Pancreas (tissue), 10 donors: ENCODE results near the gene XK. TPM values are rescaled to one million over a fixed set of nuclear protein-coding genes. Genes with fewer than 3 reads are reported as not detected.

Experiments used
- ATAC-seq, 4 donors: fragments of 200-7000 bp; cut with Tn5 transposase; one replicate each; pipeline versions ENCODE4 v1.8.0 to v1.9.1; 2020; ENCODE audit warnings: mild to moderate bottlenecking in 4 of 4, moderate library complexity in 4 of 4
- DNase-seq, 6 donors: peaks; one replicate each; pipeline ENCODE4 v3.0.0-alpha.2; 2020
- FAIRE-seq: peaks from 2 replicates; lab custom pipeline; 2012; peaks lifted over from hg19 to GRCh38; lab: Jason Lieb, UNC
- H3K27ac ChIP-seq, 4 donors: fragments of 200-600 bp; sonication (generic); 1 replicate in 3 of 4; 2 replicates in 1 of 4; pipeline versions ENCODE4 v1.5.0 to v1.8.0; 2020
- H3K27me3 ChIP-seq, 4 donors: fragments of 200-600 bp; one replicate each; pipeline ENCODE4 v1.8.0; 2021
- H3K36me3 ChIP-seq, 3 donors: fragments of 200-600 bp; sonication (generic) in 1 of 3; one replicate each; pipeline versions ENCODE4 v1.5.0 to v1.8.0; 2020 to 2021
- H3K4me1 ChIP-seq, 3 donors: fragments of 200-600 bp; one replicate each; pipeline ENCODE4 v1.8.0; 2021
- H3K4me3 ChIP-seq, 4 donors: fragments of 200-600 bp; sonication (generic) in 2 of 4; one replicate each; pipeline versions ENCODE4 v1.5.0 to v1.8.0; 2020 to 2021
- H3K9me3 ChIP-seq, 4 donors: fragments of 200-600 bp; one replicate each; pipeline ENCODE4 v1.8.0; 2021
- WGBS, 2 donors: extraction: QIAGEN DNeasy Blood & Tissue Kit; methylation state at CpG; one replicate each; pipeline ENCODE4 v1.1.7; 2013; 5-methylcytosine and 5-hydroxymethylcytosine counted together
- intact Hi-C, 3 donors: fragments of 100-400 bp; cut with DNase I; formaldehyde crosslinking; loops; one replicate each; pipeline versions ENCODE4 v1.11.1 to v1.14.2; 2022
- polyA plus RNA-seq, 2 donors: library from polyadenylated mRNA; stranded (reverse); fragments of 200-250 nt; gene quantifications; one replicate each; pipeline ENCODE4 v1.2.3, GENCODE V29; 2013
- total RNA-seq, 6 donors: library from RNA; stranded (reverse); fragmentation: NEBNext Ultra II Directional in 4 of 6; extraction: Animal tissue kit (Norgen Biotek cat#: 25700) in 4 of 6; gene quantifications; one replicate each; pipeline versions ENCODE4 v1.2.1 to v1.2.4, GENCODE V29; 2021 to 2023
- TF ChIP-seq, protein P1 (sequence below), 4 donors: fragments of 200-600 bp; sonication (generic) in 3 of 4; IDR thresholded peaks; one replicate each; pipeline versions ENCODE4 v1.5.0 to v1.8.0; 2021; ENCODE audit warnings: antibody characterized with exemption in 4 of 4
- donor health status: healthy with polysubstance abuse.
- donor health status: DM: no; HTN: no; CAD: no; lungs with moderate emphysema.
- donor health status: DM: no; HTN: no; CAD: no.
- donor health status: control.
- donor health status: control.
- donor health status: Bipolar disorder and iron deficiency.
- donor health status: DM: yes; HTN: yes; CAD: no.
- donor health status: DM: no; HTN: no; CAD: no.
- donor health status: DM: no; HTN: no; CAD: no.
- donor health status: DM: yes; HTN: yes; CAD: no.

XK gene
- total and polyA plus RNA-seq, 8 donors = 1.2 to 5.4 (median 3.9) TPM

DNA sequence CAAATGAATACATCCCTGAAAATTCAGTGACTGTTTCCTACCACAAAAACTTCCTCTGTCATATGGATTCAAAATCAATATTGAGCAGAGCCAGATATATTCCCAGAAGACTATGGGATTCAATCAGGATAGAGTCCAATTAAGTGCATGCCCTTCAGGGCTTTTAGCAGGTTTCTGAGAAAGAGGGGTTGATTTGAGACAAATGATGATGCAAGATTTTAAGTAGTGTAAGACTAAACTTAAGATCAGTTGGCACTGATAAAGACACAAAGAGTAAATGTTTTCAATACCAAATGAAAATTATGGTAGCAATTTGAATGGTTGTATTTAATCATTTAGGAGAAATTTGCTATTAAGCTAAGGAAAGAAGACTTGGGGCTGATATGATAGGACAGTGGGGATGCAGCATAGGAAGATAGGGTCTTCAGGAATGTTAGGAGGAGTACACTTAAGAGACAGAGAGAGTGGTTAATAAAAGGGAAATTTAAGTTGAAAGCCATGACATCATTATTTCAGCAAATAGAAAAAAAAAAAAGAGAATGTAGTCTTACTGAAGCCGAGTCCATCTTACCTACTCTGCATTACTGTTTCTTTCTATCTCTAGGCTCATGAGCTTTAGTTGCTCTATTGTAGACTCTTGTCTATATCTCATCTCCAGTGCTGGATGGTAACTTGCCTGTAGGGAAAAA, 32.0 kb upstream of the XK start:
- TF ChIP-seq, protein P1, sequence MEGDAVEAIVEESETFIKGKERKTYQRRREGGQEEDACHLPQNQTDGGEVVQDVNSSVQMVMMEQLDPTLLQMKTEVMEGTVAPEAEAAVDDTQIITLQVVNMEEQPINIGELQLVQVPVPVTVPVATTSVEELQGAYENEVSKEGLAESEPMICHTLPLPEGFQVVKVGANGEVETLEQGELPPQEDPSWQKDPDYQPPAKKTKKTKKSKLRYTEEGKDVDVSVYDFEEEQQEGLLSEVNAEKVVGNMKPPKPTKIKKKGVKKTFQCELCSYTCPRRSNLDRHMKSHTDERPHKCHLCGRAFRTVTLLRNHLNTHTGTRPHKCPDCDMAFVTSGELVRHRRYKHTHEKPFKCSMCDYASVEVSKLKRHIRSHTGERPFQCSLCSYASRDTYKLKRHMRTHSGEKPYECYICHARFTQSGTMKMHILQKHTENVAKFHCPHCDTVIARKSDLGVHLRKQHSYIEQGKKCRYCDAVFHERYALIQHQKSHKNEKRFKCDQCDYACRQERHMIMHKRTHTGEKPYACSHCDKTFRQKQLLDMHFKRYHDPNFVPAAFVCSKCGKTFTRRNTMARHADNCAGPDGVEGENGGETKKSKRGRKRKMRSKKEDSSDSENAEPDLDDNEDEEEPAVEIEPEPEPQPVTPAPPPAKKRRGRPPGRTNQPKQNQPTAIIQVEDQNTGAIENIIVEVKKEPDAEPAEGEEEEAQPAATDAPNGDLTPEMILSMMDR (IDR thresholded peaks at IDR 0.05) = no peak
- H3K9me3 ChIP-seq = no peaks in the 10 kb centered on the region
- no peak for DNase-seq
- H3K36me3 ChIP-seq = no peaks in the 10 kb centered on the region
- intact Hi-C loops = no loop called here
- no peak overlapping the region for H3K4me3 ChIP-seq
- no peak overlapping the region for H3K27ac ChIP-seq
- no peaks in the 10 kb centered on the region for H3K27me3 ChIP-seq
- ATAC-seq = no peak
- WGBS, 2 donors = 67 to 84% methylated on average over 1 of the region's 1 CpG
- FAIRE-seq = no peak
- no peaks in the 10 kb centered on the region for H3K4me1 ChIP-seq

DNA sequence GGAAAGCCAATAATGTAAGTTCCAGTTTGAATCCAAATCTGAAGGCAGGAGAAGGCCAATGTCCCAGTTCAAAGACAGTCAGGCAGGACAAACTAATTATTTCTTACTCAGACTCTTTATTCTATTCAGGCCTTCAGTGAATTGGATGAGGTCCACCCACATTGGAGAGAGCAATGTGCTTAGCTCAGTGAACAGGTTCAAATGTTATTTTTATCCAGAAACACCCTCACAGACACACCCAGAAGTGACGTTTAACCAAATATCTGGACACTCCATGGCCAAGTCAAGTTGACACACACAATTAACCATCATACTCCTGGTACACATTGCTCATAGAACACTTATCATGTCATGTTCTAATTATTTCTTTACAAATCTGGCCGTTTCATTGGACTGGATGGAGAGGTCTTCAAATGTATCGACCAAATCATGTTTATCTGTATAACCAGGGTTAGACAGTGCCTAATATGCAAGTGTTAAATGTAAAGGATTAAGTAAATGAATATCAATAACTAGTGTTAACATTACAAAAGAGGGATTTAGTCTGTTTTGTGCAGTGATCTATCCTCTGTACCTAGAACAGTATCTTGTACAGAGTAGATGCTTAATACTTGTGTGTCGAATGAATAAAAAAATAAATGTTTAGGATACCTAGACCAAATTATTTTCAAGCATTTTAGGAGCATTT, 27.1 kb upstream of the XK start:
- FAIRE-seq = peak; percentile 37
- TF ChIP-seq, protein P1 (IDR thresholded peaks at IDR 0.05) = no peak
- H3K27ac ChIP-seq = no peak overlapping the region
- no peaks in the 10 kb centered on the region for H3K36me3 ChIP-seq
- no peaks in the 10 kb centered on the region for H3K4me1 ChIP-seq
- no peak overlapping the region for H3K4me3 ChIP-seq
- intact Hi-C loops = no loop called here
- DNase-seq = no peak
- ATAC-seq = no peak
- 75 to 80% methylated on average over 4 of the region's 4 CpGs for WGBS, 2 donors
- H3K9me3 ChIP-seq = no peaks in the 10 kb centered on the region
- no peaks in the 10 kb centered on the region for H3K27me3 ChIP-seq

DNA sequence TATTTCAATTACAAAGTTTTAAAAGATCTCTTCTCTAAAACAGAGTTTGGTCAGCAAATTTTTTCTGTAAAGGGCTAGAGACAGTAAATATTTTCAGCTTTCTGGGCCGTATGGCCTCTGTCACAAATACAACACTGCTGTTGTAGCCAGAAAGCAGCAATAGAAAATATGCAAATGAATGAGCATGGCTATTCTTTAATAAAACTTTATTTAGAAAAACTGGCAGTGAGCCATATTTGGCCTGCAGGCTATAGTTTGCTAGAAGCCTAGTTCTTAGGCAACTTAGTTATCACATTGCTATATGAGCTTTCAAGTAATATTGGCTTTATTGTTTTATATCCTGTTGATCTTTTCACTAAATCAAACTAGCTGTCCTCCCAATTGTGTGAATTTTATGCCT, 26.5 kb upstream of the XK start:
- ATAC-seq = no peak
- no peaks in the 10 kb centered on the region for H3K4me1 ChIP-seq
- no peak overlapping the region for H3K4me3 ChIP-seq
- no peak for FAIRE-seq
- H3K27ac ChIP-seq = no peak overlapping the region
- H3K27me3 ChIP-seq = no peaks in the 10 kb centered on the region
- no peak for DNase-seq
- no peaks in the 10 kb centered on the region for H3K36me3 ChIP-seq
- 78 to 100% methylated on average over 1 of the region's 1 CpG for WGBS, 2 donors
- TF ChIP-seq, protein P1 (IDR thresholded peaks at IDR 0.05) = no peak
- no peaks in the 10 kb centered on the region for H3K9me3 ChIP-seq
- intact Hi-C loops = no loop called here

DNA sequence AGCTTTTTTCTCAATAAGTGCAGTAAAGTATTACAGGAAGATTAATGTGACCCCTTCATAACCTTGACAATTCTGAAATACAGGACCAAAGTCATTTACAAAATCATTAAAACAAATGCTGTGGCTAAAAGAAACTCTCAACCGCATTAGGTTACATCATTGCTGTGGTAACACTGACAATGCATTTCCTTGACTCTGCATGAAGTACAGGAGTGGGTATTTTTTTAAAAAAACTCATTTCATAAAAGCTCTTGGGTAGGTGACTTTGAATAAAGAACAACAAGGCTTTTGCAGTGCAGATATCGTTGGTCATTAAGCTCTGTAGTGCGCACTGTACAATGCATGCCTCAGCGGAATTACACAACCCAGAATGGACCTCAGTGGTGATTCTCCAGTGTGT, 23.4 kb upstream of the XK start:
- 82 to 92% methylated on average over 4 of the region's 4 CpGs for WGBS, 2 donors
- intact Hi-C loops = no loop called here
- Histone ChIP-seq H3K27me3 (no peaks in the 10 kb centered on the region), H3K27ac (no peak overlapping the region), H3K4me1 (peaks cover 0 to 8% (median 0%) of the 10 kb centered on the region in 3 donors), H3K36me3 (no peaks in the 10 kb centered on the region), H3K9me3 (no peaks in the 10 kb centered on the region), H3K4me3 (no peak overlapping the region)
- TF ChIP-seq, protein P1 (IDR thresholded peaks at IDR 0.05) = no peak
- no peak for ATAC-seq
- no peak for FAIRE-seq
- no peak for DNase-seq

DNA sequence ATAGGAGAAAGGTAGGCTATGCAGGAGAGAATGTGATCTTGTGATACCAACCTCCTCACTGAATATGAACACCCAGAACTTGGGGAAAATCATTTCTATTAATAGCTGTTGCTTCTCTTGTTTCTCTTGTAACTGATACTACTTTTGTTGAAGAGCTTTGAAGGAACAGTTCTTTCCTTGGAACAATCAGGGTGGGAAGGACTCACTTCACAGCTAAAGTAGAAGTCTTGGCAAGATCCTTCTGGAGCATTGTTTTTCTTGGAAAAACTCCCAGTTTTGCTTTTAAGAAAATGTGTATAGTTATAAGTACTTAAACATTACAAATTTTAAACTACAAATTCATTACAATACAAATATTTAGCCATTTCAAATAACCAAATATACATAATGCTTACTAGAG, 19.1 kb upstream of the XK start:
- peak overlapping the region in 2 of 4 donors; percentile 30 to 40 for H3K27ac ChIP-seq
- H3K27me3 ChIP-seq = no peaks in the 10 kb centered on the region
- peaks cover 0 to 8% (median 3%) of the 10 kb centered on the region in 3 donors for H3K4me1 ChIP-seq
- intact Hi-C loops = no loop called here
- DNase-seq (no peak), ATAC-seq (peak; percentile 35 to 62 (median 49)), FAIRE-seq (peak; percentile 65)
- H3K4me3 ChIP-seq = no peak overlapping the region
- TF ChIP-seq, protein P1 (IDR thresholded peaks at IDR 0.05) = no peak
- no peaks in the 10 kb centered on the region for H3K36me3 ChIP-seq
- H3K9me3 ChIP-seq = no peaks in the 10 kb centered on the region
